HEK293 (cell line): ENCODE data around the gene PLS1.

Experiments used
- MYNN ChIP-seq: fragments of 450-650 bp; formaldehyde crosslinking; IDR thresholded peaks from 2 replicates; pipeline ENCODE4 v1.5.1; 2016; ENCODE audit warnings: missing biosample characterization, missing genetic modification characterization, borderline replicate concordance
- TRIM28 ChIP-seq: IDR thresholded peaks from 2 replicates; pipeline ENCODE4 v1.6.1; 2011; ENCODE audit warnings: low read length, control low read depth, borderline replicate concordance
- ZBTB7A ChIP-seq: fragments of 450-650 bp; formaldehyde crosslinking; IDR thresholded peaks from 2 replicates; pipeline ENCODE4 v1.5.1; 2016; ENCODE audit warnings: low read depth, missing biosample characterization, missing genetic modification characterization
- ZNF23 ChIP-seq: fragments of 450-650 bp; formaldehyde crosslinking; IDR thresholded peaks from 2 replicates; pipeline ENCODE4 v1.5.1; 2016; ENCODE audit warnings: missing biosample characterization, missing genetic modification characterization, borderline replicate concordance
- ZNF449 ChIP-seq: fragments of 450-650 bp; formaldehyde crosslinking; IDR thresholded peaks from 2 replicates; pipeline ENCODE4 v1.5.1; 2017; ENCODE audit warnings: missing biosample characterization, mild to moderate bottlenecking, missing genetic modification characterization, moderate library complexity
- ZNF660 ChIP-seq: fragments of 450-650 bp; IDR thresholded peaks from 2 replicates; pipeline ENCODE4 v1.5.1; 2018; ENCODE audit warnings: missing biosample characterization, mild to moderate bottlenecking, missing genetic modification characterization
- ZSCAN16 ChIP-seq: fragments of 450-650 bp; formaldehyde crosslinking; IDR thresholded peaks from 2 replicates; pipeline ENCODE4 v1.5.1; 2016; ENCODE audit warnings: missing biosample characterization, missing genetic modification characterization
- TF ChIP-seq, protein P1 (sequence below): fragments of 450-650 bp; formaldehyde crosslinking; IDR thresholded peaks from 2 replicates; pipeline ENCODE4 v1.5.1; 2016; ENCODE audit warnings: missing biosample characterization, missing genetic modification characterization
- TF ChIP-seq, protein P2 (sequence below): fragments of 450-650 bp; formaldehyde crosslinking; IDR thresholded peaks from 2 replicates; pipeline ENCODE4 v1.5.1; 2016; ENCODE audit warnings: missing biosample characterization, missing genetic modification characterization
- TF ChIP-seq, protein P3 (sequence below): fragments of 450-650 bp; formaldehyde crosslinking; IDR thresholded peaks from 2 replicates; pipeline ENCODE4 v1.5.1; 2016; ENCODE audit warnings: missing biosample characterization, missing genetic modification characterization
- TF ChIP-seq, protein P4 (sequence below): fragments of 450-650 bp; IDR thresholded peaks from 2 replicates; pipeline ENCODE4 v1.5.1; 2018; ENCODE audit warnings: missing biosample characterization, mild to moderate bottlenecking, missing genetic modification characterization

GRCh38 chr3:142574665-142575064 is 21.5 kb upstream of the PLS1 start:
- TF ChIP-seq, protein P1, sequence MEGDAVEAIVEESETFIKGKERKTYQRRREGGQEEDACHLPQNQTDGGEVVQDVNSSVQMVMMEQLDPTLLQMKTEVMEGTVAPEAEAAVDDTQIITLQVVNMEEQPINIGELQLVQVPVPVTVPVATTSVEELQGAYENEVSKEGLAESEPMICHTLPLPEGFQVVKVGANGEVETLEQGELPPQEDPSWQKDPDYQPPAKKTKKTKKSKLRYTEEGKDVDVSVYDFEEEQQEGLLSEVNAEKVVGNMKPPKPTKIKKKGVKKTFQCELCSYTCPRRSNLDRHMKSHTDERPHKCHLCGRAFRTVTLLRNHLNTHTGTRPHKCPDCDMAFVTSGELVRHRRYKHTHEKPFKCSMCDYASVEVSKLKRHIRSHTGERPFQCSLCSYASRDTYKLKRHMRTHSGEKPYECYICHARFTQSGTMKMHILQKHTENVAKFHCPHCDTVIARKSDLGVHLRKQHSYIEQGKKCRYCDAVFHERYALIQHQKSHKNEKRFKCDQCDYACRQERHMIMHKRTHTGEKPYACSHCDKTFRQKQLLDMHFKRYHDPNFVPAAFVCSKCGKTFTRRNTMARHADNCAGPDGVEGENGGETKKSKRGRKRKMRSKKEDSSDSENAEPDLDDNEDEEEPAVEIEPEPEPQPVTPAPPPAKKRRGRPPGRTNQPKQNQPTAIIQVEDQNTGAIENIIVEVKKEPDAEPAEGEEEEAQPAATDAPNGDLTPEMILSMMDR (tag by site-specific recombination): no peak
- TF ChIP-seq ZNF23 (tag by site-specific recombination) (no peak), MYNN (no peak), ZNF660 (tag by site-specific recombination) (no peak), ZBTB7A (tag by site-specific recombination) (no peak), TRIM28 (no peak), ZSCAN16 (tag by site-specific recombination) (no peak), ZNF449 (tag by site-specific recombination) (no peak)
- TF ChIP-seq, protein P2, sequence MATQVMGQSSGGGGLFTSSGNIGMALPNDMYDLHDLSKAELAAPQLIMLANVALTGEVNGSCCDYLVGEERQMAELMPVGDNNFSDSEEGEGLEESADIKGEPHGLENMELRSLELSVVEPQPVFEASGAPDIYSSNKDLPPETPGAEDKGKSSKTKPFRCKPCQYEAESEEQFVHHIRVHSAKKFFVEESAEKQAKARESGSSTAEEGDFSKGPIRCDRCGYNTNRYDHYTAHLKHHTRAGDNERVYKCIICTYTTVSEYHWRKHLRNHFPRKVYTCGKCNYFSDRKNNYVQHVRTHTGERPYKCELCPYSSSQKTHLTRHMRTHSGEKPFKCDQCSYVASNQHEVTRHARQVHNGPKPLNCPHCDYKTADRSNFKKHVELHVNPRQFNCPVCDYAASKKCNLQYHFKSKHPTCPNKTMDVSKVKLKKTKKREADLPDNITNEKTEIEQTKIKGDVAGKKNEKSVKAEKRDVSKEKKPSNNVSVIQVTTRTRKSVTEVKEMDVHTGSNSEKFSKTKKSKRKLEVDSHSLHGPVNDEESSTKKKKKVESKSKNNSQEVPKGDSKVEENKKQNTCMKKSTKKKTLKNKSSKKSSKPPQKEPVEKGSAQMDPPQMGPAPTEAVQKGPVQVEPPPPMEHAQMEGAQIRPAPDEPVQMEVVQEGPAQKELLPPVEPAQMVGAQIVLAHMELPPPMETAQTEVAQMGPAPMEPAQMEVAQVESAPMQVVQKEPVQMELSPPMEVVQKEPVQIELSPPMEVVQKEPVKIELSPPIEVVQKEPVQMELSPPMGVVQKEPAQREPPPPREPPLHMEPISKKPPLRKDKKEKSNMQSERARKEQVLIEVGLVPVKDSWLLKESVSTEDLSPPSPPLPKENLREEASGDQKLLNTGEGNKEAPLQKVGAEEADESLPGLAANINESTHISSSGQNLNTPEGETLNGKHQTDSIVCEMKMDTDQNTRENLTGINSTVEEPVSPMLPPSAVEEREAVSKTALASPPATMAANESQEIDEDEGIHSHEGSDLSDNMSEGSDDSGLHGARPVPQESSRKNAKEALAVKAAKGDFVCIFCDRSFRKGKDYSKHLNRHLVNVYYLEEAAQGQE (tag by site-specific recombination): no peak
- TF ChIP-seq, protein P3, sequence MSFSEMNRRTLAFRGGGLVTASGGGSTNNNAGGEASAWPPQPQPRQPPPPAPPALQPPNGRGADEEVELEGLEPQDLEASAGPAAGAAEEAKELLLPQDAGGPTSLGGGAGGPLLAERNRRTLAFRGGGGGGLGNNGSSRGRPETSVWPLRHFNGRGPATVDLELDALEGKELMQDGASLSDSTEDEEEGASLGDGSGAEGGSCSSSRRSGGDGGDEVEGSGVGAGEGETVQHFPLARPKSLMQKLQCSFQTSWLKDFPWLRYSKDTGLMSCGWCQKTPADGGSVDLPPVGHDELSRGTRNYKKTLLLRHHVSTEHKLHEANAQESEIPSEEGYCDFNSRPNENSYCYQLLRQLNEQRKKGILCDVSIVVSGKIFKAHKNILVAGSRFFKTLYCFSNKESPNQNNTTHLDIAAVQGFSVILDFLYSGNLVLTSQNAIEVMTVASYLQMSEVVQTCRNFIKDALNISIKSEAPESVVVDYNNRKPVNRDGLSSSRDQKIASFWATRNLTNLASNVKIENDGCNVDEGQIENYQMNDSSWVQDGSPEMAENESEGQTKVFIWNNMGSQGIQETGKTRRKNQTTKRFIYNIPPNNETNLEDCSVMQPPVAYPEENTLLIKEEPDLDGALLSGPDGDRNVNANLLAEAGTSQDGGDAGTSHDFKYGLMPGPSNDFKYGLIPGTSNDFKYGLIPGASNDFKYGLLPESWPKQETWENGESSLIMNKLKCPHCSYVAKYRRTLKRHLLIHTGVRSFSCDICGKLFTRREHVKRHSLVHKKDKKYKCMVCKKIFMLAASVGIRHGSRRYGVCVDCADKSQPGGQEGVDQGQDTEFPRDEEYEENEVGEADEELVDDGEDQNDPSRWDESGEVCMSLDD (tag by site-specific recombination): no peak
- TF ChIP-seq, protein P4, sequence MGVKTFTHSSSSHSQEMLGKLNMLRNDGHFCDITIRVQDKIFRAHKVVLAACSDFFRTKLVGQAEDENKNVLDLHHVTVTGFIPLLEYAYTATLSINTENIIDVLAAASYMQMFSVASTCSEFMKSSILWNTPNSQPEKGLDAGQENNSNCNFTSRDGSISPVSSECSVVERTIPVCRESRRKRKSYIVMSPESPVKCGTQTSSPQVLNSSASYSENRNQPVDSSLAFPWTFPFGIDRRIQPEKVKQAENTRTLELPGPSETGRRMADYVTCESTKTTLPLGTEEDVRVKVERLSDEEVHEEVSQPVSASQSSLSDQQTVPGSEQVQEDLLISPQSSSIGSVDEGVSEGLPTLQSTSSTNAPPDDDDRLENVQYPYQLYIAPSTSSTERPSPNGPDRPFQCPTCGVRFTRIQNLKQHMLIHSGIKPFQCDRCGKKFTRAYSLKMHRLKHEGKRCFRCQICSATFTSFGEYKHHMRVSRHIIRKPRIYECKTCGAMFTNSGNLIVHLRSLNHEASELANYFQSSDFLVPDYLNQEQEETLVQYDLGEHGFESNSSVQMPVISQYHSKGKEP (tag by site-specific recombination): no peak
